GM18517 (cell line): ENCODE data around the gene RPS6KL1.

ENCODE experiments used
- ATAC-seq: cut with Tn5 transposase; IDR thresholded peaks from one replicate; pipeline ENCODE4 v1.9.1; 2021; ENCODE audit warnings: mild to moderate bottlenecking, moderate library complexity; ENCODE audit not compliant: unreplicated experiment

RPS6KL1 gene

DNA sequence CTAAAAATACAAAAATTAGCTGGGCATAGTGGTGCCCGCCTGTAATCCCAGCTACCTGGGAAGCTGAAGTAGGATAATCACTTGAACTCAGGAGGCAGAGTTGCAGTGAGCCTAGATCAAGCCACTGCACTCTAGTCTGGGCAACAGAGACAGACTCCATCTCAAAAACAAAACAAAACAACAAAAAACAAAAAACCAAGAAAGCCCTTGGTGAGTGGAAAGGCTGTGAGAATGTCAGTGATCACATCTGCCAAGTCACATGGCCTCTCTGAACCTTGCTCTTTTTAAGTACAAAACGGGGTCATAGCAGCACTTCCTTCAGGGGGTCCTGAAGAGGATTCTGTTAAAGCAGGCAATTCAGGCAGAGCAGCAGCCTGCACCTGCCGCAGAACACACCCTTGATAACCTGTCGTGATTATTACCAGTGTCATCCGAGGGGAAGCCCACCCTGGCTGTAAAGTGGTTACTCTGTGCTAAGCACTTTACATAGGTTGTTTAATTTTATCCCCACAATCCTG is 9.6 kb downstream of the RPS6KL1 start:
- ATAC-seq, result no peak

DNA sequence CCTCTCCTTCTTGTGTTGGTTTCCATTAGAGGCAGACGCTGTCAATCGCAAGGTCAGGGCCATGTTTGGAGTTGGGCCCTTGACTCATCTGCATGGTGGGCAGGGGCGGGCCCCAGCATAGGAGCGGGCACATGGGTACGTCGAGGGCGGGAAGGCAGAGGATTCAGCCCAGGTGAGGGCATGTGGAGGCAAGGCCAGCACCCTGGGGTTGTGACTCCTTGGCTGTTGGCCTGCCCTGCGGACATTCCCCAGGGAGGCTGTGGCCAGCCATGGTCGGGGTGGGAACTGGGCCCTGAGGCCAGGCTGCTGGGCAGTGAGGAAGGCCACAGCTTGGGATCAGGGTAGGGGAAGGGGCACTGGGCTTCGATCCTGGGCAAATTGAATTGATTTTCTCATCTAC is 10.3 kb downstream of the RPS6KL1 start:
- ATAC-seq, result no peak

DNA sequence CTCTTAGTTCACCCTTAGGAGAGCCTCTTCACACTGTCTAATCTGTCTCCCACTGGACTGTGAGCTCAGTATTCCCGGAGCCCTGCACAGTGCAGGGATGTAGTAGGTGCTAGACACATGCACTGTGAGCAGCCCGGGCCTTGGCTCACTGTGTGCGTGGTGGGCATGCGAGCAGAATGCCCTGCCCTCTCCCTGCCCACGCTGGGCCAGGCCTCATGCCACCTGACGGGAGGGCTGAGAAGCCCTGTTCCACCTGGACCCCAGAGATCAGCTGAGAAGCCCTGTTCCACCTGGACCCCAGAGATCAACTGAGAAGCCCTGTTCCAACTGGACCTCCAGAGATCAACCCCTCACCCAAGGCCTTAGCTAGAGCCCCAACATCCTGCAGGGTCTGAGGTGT is 10.9 kb downstream of the RPS6KL1 start:
- no peak for ATAC-seq

DNA sequence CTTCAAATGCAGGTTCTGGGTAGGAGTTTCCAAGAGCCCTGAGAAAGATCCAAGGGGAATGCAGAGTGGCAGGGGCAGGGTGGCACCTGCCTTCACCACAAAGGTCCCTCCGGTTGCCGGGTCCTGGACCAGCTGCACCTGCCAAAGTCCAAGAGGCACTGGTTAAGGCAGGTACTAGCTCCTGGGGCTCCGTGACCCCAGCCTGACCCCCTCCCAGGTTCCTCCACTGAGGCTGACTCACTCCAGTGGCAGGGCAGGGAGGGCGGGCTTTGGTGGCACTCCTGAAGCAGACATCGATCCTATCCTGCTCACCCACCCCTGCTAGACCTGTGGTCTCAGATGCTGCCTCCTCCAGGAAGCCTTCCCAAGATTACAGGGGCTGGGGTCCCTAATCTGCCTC is 11.4 kb downstream of the RPS6KL1 start:
- ATAC-seq, result no peak

DNA sequence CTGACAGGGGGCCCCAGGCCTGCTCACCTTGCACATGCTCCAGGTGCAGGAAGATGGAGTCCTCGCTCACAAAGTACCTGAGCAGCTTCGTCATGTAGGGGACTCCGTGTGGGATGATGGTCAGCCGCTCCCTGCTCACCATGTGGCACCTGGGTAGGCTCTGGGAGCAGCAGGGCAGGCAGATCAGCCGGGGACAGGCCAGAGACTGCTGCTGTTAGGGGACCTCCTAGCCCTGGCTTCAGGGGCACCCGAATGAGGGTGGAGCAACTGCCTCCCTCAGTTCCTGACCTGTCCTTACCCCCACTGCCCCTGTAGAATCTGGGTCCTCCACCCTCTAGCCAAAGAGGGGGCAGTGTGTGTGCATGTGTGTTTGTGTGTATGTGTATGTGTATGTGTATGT is 11.8 kb downstream of the RPS6KL1 start:
- no peak for ATAC-seq

DNA sequence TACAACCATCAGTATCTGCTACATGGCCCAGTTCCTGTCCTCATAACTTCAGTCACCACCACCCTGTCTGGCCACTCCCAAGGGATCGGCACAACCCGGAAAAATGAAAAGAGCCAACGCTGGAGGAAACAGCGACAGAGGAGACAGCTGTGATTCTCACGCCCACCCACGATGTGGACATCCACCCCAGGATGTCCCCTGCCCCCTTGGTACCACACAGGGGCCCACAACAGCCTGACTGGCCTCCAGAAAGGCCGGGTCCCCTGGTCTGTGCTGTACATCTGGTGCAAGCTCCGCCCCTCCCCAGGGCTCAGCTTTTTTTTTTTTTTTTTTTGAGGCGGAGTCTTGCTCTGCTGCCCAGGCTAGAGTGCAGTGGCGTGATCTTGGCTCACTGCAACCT is 12.5 kb downstream of the RPS6KL1 start:
- ATAC-seq, result no peak

DNA sequence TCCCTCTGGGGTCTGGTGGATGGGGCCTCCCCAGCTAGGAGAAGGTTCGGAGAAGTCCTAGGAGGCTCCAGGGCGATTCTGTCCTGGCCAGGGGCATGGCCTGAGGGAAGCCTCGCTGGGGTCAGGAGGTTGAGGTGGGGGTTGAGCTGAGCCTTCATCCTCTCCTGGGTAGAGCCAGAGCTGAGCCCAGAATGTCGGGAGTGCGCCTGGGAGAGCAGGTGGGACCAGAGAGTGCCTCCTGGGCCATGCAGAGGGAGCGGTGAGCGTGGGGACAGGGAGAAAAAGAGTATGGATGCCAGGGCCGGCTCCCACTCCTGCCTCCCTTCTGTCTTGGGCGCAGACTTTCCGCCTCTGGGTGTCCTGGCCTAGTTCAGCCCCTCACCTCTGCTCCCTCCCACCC is 13.1 kb downstream of the RPS6KL1 start:
- ATAC-seq, result no peak

DNA sequence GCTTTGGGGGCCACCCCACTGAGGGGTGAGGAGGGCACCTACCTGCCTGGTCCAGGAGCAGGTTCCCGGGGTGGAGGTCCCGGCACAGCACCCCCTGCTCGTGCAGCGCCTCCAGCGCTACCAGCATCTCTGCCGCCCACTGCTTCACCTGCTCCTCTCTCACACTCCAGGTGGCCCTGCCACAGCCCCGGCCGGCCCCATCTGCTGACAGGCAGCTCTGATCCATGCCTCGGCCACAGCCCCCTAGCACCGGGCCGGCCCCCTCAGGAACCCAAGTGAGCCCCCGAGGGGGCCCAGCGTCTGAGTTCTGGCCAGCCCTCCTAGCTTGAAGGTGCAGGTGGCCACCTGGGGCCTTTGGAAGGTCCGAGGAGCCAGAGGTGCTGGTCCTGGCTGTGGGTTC is 13.6 kb downstream of the RPS6KL1 start:
- ATAC-seq, result no peak

DNA sequence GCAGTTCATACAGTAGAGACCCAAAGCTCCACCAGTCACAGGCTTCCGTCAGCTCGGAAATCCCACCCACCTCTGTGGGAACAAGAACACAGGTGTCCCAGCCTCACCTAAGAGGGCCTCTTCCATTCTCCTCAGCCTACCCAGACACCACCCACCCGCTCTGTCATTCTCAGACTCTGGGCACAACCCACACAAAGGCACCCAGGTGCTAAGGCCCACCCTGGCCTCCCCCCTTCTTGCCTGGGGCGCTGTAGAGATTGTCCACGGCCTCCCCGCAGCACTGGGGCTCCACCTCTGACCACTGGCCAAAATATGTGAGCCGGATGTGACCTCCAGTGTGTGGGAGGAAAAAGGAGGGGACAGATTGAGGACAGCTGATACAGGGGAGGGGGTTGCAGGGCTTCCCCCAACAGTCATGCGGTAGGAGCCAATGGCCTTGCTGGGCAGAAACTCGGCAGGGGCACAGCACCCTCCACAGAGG is 14.2 kb downstream of the RPS6KL1 start:
- no peak for ATAC-seq

DNA sequence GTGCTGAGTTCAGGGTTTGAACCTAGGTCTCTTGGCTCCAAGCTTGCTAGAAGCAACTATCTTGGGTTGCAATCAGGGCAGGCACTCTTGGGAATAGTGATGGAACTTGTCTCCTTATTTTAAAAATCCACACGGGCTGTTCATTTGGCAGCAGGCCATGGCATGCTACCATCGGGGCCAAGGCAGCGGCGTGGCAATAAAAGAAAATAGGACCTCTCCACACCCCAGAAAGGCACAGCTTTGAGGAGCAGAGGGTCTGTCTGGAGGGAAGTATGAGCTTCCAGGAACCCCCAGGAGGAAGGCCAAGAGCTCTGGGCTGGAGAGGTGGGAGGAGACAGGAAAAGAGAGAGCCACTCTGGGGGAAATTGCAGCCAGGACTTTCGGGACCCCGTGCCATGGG is 15.3 kb downstream of the RPS6KL1 start:
- no peak for ATAC-seq

DNA sequence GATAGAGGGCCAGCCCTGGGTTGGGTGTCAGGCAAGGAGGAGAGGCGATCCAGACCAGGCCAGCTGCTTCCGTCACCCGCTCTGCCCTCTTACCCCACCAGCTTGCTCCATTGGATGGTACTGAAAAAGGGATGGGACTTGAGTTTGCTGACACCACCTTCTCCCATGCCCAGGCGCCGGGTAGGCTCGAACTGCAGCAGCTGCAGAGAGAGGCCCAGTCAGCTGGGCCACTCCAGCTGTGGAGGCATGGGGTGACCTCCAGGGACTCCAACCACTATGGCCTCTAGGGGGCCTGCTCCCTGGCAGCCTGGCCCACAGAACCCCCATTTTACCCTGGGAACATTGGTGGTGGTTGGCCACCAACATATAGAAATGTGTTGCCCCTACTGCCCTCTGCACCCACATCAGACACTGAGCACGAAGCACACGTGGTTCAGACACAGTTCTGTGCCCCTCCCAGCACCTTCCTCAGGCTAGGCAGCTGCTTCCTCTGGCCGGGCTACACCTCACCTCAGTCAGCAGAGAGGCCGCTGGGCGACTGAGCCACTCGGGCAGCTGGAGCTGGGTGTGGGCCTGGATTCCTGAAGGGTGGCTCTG is 16.0 kb downstream of the RPS6KL1 start:
- ATAC-seq, result no peak

DNA sequence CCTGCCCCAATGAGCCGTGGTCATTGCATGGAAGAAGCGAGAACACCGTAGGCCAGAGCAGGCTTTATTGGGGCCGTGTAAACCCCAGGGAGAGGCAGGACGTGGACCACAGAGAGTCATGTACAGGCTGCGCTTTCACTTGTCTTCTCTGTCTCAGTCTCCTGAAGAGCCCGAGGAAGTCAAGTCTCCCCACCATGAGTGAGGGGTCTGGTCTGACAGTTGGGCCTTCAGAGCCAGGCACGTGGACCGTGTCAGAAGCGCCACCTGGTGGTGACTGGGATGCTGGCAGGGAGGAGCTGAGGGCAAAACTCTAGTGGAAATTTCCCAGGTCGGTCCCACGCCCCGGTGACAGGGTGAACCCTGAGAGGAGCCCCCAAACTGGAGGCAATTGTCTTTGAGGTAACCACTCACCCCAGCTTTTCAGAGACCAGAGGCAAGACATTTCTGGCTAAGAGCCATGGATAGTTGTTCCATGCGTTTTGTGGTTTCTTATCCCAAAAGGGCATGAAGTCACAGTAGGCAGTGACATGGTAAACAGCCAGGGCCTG is 17.4 kb downstream of the RPS6KL1 start:
- no peak for ATAC-seq

DNA sequence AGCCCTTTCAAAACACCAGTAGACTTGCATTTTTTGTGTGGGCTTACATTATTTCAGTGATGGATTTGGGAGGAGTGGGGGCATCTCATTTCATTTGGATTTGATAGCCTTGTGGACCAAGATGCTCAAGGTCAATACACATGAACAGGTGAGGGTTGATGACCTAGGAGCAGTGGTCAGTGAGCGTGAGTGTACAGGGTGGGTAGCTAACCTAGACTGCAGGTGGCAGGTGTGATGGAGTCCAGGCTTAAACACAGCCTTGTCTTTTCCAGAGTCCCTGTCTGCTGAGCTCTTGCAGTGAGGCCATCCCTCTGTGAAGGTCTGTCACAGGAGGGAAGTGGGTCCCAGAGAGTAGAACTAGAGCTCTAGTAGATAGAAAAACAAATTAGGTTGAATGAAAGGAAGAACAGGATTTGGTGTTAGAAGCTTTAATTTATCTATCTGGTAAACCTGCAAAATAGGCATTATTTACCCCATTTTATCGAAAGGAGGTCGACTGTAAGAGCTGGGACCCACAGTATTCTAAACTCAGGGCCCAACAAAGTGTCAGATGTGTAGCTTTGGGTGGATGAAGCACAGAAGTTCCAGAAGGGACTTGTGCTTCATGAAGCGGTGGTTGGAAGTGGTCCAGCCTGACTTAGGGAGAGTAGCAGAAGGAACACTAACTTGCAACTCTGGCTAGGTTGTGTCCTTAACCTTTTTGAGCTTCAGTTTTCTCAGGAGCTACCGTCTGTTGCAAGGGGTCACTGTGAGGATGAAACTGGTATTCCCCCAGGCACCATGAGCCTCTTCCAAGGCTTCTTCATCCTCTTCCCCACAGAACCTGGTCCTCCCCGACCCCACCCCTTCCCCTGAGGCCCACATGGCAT is 18.2 kb downstream of the RPS6KL1 start:
- ATAC-seq, result no peak

DNA sequence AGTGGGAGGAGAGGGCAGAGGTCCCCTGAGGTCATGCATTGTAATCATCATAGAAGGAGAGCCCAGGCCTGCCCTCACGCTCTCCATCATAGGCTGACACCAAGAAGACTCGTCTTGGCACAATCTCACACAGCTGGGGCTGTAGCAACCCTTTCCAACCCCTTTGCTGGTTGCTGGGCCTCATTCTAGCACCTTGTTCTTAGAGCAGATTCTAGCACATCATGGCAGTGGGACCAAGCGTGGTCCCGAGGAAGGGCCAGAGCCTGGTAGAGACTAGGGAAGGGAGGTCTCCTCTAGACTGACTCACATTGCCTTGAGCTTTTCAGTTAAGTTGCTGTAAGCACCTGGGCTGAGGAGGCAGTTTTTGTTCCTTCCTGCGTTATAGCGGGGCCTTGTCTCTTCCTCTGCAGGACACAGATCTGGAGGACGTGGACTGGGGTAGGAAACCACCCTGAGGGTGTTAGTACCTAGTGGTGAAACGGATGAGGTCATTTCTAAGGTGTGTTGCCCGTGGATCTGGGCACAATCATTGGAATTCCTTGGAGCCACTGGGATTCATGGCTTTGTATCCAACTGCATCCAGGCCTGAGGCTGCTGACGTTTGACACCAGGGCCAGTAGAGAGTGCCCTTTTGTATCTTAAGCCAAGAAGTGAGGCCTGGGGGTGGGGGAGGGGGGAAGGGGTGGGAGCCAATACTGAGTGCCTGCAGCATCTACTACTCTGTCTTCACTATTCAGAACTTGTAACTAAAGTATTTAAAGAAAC is 19.9 kb downstream of the RPS6KL1 start:
- no peak for ATAC-seq

DNA sequence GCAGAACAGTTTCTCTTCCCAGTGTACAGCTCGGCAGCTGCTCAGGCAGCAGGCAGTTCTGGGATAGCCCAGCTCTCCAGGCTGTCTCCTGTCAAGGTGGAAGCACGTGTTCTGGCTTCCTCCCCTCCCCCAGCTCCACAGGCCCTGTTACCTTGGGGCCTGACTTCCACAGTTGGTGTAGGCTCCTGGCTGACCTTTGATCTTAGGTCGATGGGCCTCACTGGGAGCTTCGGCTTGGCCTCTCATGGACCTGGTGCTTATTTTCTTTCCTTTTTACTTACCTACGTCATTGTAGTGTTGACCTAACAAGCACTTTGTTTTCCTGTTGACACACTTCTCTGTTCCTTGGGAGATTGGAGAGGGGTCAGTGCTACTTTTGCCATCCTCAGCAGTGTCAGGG is 24.4 kb downstream of the RPS6KL1 start:
- ATAC-seq, result no peak

DNA sequence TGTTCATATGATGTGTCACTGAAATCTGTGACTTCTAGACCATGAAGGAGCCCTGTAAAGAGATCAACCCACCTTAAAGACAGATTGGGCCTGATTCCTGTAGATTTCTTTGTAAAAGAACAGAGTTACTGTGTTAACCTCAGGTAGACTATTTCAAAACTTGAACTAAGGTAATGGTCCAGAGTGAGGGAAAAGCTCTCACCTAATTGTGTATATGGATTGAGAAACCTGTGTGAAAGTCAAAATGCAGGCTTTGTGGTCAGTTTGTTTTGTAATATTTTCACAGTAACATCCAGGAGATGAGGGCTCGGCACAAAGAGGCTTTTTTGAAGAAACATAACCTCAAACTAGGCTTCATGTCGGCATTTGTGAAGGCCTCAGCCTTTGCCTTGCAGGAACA is 25.0 kb downstream of the RPS6KL1 start:
- no peak for ATAC-seq

DNA sequence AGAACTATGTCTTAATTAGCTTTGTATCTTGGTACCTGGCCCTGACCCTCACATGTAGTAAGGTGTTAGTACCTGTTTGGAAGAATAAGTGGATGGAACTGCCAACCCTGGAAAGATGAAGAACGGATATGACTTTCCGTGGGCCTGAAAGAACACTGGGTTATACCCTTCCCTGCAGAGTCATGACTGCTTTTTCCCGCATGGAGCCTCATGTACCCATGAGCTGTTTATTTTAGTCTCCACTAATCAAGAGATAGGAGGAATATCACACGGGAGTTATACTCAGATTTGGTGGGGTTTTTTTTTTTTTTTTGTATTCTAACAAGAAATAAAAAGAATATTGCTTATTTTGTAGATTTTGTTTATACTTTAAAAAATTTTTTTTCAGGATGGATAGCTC is 25.4 kb downstream of the RPS6KL1 start:
- no peak for ATAC-seq

DNA sequence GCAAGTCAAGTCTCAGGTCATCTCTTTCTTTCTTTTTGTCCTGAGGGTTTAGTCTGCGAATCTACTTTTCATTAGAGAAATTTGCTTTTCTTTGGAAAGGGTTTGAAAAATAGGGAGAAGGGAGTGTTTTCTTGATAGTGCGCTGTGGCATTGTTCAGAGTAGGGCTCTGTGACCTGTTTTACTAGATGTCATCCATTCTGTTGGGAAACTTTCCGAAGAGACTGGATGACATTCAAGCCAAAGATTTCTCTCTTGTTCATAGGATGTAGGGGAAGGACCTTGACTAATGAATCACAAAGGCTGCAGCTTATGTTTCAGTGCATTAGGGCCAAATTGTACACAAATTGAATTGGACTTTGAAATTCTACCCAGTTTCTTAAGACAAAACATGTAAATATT is 26.7 kb downstream of the RPS6KL1 start:
- no peak for ATAC-seq

DNA sequence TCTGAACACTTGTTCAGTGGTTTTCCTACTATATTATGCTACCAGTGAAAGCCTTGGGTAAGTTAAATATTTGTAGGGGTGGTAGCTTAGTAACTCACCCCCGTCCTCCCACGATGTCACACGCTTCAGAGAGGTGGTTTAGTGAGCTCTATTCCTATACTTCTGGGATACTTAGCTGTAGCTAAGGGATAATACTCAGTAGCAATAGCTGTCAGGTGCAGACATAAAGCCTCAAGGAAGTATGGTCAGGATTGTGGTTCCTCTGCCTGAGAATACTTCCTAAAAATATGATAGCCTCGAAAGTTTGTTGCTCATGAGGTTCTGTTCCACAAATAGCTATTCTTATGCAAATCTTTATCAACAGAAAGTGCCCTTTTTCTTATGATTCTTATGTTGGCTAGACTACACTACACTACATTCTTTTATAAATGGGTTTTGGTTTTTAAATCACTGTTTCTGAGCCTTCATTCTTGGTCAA is 29.4 kb downstream of the RPS6KL1 start:
- ATAC-seq, result no peak

DNA sequence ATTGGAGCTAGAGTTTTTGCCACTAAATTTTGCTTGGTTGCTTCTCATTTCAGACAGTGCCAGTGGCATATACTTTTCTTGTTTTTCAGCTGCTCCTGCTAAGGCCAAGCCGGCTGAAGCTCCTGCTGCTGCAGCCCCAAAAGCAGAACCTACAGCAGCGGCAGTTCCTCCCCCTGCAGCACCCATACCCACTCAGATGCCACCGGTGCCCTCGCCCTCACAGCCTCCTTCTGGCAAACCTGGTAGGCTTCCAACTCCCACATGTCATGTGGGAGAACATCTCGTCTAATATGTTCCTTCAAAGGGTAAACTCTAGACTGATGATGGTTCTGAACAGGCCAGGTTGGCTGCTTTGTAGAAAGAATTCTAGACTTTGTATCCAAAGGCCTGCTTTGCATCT is 30.3 kb downstream of the RPS6KL1 start:
- ATAC-seq, result no peak

DNA sequence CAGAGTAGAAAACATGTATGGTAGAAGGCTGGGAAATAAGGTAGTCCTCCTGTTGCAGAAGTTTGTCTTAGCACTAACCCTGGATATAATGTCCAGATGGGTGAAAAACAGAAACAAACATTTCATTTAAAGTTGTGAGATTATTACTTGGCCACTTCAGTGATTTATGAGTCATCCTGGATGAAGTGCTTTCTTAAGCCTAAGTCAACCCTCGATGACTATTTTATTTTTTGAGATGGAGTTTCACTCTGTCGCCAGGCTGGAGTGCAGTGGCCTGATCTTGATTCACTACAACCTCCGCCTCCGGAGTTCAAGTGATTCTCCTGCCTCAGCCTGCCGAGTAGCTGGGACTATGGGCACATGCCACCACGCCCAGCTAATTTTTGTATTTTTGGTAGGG is 31.2 kb downstream of the RPS6KL1 start:
- ATAC-seq, result no peak
